Globus pallidus (tissue), 1 donor: ENCODE measurements around the gene FOXI2.

ENCODE experiments used
- DNase-seq: peaks from one replicate; pipeline ENCODE4 v3.0.0-alpha.2; 2015; ENCODE audit warnings: low spot score

Gene FOXI2

GRCh38 chr10:127743205-127743604 is 6.2 kb downstream of the FOXI2 start:
- no peak for DNase-seq

GRCh38 chr10:127744956-127745355 is 8.0 kb downstream of the FOXI2 start:
- no peak for DNase-seq

- no peak for DNase-seq
Observed at GRCh38 chr10:127745861-127746260, 8.9 kb downstream of the FOXI2 start.

GRCh38 chr10:127755753-127756152 is 18.8 kb downstream of the FOXI2 start:
- peak; percentile 26 for DNase-seq

- DNase-seq, result no peak
Observed at GRCh38 chr10:127756264-127756663, 19.3 kb downstream of the FOXI2 start.

GRCh38 chr10:127757033-127757432 is 20.0 kb downstream of the FOXI2 start:
- no peak for DNase-seq

GRCh38 chr10:127759276-127759675 is 22.3 kb downstream of the FOXI2 start:
- no peak for DNase-seq

GRCh38 chr10:127762925-127763324 is 25.9 kb downstream of the FOXI2 start:
- no peak for DNase-seq

GRCh38 chr10:127774766-127775559 is 38.0 kb downstream of the FOXI2 start:
- DNase-seq, result peak; percentile 24

GRCh38 chr10:127776816-127777215 is 39.8 kb downstream of the FOXI2 start:
- no peak for DNase-seq

GRCh38 chr10:127781412-127781811 is 44.4 kb downstream of the FOXI2 start:
- DNase-seq, result no peak

GRCh38 chr10:127787873-127788272 is 50.9 kb downstream of the FOXI2 start:
- no peak for DNase-seq

GRCh38 chr10:127790066-127790624 is 53.2 kb downstream of the FOXI2 start:
- no peak for DNase-seq
